ENCODE results near the gene NOG.

- TF ChIP-seq CTCF (IDR thresholded peaks at IDR 0.05) (no peak), TCF7L2 (IDR thresholded peaks at IDR 0.05; ENCODE audit: low read depth, low read length) (no peak), REST (IDR thresholded peaks at IDR 0.05; ENCODE audit: insufficient read depth in 1 of 2, low read depth in 2 of 2, low read length in 1 of 2) (no peak), POLR2AphosphoS5 (IDR thresholded peaks at IDR 0.05; ENCODE audit: low read depth, low read length) (no peak), SIN3A (IDR thresholded peaks at IDR 0.05; ENCODE audit: borderline replicate concordance, insufficient read depth, low read depth, low read length) (no peak)
These were observed 22.0 kb upstream of the NOG start for GRCh38 chr17:56571456-56571855.

Measured in Panc1 (cell line).